GM19043 (cell line): ENCODE data around the gene OSBPL2.

ENCODE experiments used
- ATAC-seq: cut with Tn5 transposase; IDR thresholded peaks from one replicate; pipeline ENCODE4 v1.9.1; 2021; ENCODE audit warnings: low read depth; ENCODE audit not compliant: unreplicated experiment

The OSBPL2 gene

GRCh38 chr20:62248890-62249560 is 10.7 kb downstream of the OSBPL2 start:
- no peak for ATAC-seq

GRCh38 chr20:62252342-62252966 is 14.1 kb downstream of the OSBPL2 start:
- no peak for ATAC-seq

DNA sequence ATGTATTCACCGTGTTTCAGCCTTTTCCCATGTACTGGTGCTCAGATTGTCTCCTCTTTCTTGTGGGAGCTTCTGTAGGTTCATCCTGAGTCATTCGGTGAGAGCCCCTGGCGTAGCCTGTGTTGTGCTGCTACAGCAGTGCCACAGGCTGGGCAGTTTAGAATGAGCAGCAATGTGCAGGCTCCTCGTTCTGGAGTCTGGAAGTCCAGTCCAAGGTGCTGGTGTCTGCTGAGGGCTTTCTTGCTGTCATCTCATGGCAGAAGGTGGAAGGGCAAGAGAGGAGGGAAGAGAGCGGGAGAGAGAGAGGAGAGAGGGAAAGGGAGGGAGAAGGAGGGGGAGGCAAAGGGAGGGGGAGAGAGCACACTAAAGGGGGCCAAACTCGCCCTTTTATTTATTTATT is 15.1 kb downstream of the OSBPL2 start:
- no peak for ATAC-seq

GRCh38 chr20:62254021-62254724 is 15.9 kb downstream of the OSBPL2 start:
- ATAC-seq, result no peak

- no peak for ATAC-seq
Observed at GRCh38 chr20:62255976-62256375, 17.7 kb downstream of the OSBPL2 start.

DNA sequence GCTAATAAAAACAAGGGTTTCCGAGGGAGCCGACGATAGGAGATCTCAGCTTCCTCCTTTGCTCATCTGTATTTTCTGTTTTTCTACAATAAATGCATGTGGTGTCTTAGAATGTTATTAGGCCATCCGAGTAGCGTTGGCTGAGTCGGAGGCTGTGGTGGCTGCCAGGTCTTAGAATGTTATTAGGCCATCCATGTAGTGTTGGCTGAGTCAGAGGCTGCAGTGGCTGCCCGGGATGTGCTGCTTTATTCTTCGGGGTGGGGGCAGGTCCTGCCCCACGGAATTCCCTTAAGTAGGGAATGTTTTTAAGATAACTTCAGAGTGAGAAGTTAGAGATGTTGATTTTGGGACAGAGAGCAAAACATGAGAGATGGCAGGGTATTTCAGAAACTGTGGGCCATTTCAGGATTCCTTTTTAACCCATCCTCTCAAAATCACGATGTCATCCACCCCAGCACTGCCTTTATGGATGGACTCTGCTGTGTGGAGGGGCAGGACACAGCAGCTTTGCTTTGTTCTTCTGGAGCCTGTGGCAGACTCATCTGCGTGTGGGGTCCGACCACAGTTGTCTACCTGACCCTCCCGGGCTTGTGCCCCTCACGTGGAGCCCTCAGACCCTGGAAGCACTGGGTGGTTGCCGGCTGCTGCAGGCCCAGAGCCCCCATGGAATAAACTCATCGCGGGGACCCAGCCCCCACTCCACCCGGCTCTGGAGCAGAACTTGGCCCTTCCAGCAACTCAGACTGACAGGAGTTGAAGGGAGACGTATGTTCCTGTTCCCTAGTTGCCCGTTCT is 20.4 kb downstream of the OSBPL2 start:
- ATAC-seq, result no peak

GRCh38 chr20:62259294-62259565 is 20.9 kb downstream of the OSBPL2 start:
- no peak for ATAC-seq

DNA sequence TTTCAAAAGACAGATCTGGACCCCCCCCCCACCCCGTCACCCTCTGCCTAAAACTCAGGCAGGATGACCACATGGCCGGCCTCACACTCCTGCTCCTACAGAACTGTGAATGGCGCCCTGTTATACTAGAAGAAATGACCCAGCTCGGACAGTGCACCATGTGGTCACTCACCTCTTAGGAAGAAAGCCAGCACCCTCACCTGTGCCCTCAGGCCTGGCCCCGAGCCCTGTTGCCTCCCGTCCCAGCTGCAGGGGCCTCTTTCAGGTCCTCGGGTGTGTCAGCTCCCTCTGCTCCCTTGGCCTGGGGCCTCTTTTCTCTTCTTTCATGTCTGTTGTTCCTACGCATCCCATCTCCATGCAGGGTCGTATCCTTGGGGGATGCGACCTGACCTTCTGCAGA is 23.7 kb downstream of the OSBPL2 start:
- no peak for ATAC-seq

DNA sequence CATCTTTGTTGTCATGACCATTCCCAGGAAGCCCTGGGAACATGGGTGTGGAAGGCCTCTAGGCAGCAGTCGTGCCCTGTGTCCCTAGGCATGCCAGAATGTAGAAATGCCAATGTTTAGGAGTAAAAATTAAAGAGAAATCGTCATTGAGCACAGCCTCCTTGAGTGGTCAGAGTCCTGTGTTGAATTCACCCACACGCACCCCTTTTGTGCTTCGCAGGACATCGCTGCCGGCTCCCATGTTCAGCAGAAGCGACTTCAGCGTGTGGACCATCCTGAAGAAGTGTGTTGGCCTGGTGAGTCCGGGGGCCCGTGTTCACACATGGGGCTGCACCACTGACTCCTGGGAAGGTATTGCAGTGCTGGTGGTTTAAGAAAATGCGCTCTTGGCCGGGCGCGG is 25.1 kb downstream of the OSBPL2 start:
- ATAC-seq, result no peak

GRCh38 chr20:62265365-62265764 is 27.0 kb downstream of the OSBPL2 start:
- ATAC-seq, result no peak

GRCh38 chr20:62266340-62266739 is 28.0 kb downstream of the OSBPL2 start:
- no peak for ATAC-seq

DNA sequence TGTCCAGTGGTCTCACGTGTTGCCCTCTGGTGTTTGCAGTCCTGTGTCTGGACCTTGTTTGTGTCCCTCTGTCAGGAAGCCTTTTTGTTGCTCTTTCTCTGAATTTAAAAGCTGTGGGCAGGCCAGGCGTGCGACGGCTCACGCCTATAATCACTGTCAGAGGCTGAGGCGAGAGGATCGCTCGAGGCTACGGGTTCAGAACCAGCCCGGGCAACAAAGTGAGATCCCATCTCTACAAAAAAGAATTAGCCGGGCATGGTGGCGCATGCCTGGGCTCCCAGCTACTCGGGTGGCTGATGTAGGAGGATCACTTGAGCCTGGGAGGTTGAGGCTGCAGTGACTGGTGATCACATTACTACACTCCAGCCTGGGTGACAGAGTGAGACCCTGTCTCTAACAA is 28.5 kb downstream of the OSBPL2 start:
- no peak for ATAC-seq

DNA sequence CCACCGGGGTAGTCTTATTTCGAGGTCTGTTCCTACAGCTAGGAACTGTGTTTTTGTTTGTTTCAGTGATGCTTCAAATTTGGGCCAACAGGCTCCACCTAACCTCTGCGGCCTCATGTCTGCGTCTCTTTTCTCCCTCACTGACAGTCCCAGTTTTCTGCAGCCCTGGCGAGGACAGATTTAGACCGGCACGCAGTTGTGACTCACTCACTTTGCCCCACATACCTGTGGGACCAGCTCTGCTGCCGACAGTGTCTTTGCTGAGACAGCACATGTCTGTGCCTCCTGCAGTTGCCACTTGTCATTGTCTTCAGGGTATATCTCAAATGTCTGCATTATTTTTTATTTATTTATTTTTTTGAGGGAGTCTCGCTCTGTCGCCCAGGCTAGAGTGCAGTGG is 29.2 kb downstream of the OSBPL2 start:
- no peak for ATAC-seq

GRCh38 chr20:62268228-62268900 is 30.0 kb downstream of the OSBPL2 start:
- ATAC-seq, result no peak

GRCh38 chr20:62269378-62269777 is 31.1 kb downstream of the OSBPL2 start:
- ATAC-seq, result no peak

DNA sequence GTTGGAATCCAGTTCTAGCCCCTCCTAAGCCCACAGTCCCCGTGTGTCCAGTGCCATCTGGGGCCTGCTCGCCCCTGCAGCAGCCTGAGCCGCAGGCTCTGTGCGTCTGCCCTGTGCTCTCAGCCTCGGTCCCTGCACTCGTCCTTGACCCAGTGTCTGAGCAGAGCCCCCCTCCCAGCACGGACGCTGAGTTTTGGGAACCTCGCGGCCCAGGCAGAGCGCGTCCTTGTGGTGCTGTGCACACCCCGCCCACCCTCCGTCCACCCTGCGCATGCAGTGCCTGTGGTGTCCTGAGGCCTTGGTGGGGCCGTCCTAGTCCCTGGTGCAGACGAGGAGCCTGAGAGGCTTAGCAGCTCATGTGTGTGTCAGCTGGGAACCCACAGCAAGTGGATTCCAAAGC is 31.6 kb downstream of the OSBPL2 start:
- no peak for ATAC-seq

DNA sequence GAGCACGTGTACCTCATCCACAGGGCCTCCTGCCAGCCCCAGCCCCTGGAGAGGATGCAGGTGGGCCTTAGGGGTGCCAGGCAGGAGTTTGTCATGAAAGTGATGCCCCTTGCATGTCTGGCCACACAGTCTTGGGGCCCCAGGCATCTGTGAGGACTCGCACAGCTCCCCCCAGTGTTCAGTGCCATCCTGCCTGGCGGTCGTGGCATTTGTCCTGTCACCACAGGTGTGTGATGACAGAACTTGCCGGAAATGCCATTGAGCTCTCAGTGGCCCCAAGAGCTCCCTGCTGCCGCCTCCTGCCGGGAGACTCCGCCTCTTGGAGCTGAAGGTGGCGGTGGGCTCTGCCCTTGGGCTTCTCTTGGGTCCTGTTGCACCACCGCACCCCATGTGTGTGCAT is 33.9 kb downstream of the OSBPL2 start:
- ATAC-seq, result no peak

- no peak for ATAC-seq
Observed at GRCh38 chr20:62273416-62273815, 35.1 kb downstream of the OSBPL2 start.

DNA sequence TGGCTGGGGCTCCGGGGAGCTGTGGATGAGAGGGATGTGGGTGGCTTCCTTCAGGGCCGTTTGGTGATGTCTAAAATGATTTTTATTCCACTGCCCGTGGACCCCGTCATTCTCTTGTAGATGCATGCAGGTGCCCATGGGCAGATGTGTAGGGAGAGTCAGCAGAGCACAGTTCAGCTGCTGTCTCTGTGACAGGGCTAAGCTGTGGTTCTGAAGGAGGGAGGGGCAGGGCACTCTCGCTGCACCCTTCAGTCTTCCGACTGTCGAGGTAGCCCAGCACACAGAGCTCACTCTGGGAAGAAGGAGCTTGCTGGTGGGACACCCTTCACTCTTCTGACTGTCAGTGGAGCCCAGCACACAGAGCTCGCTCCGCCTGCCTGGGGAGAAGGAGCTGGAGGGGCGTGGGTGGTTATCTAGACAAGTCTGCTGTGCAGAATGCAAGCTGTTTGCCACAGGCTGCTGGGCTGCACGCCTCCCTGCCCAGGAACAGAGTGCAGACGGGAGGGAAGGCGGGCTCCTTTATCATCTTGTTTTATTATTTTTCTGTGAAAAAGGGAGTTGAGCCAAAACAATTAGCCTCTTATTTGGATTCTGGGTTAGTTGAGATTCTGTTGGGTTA is 36.1 kb downstream of the OSBPL2 start:
- ATAC-seq, result no peak

GRCh38 chr20:62275219-62275618 is 36.9 kb downstream of the OSBPL2 start:
- ATAC-seq, result no peak
